ENCODE data around the gene TTC39A. TPM values are rescaled to one million over a fixed set of nuclear protein-coding genes. Genes with fewer than 3 reads are reported as not detected.

TTC39A gene
- total RNA-seq, 1 donor from 2014 or later = 1.4 TPM

DNA sequence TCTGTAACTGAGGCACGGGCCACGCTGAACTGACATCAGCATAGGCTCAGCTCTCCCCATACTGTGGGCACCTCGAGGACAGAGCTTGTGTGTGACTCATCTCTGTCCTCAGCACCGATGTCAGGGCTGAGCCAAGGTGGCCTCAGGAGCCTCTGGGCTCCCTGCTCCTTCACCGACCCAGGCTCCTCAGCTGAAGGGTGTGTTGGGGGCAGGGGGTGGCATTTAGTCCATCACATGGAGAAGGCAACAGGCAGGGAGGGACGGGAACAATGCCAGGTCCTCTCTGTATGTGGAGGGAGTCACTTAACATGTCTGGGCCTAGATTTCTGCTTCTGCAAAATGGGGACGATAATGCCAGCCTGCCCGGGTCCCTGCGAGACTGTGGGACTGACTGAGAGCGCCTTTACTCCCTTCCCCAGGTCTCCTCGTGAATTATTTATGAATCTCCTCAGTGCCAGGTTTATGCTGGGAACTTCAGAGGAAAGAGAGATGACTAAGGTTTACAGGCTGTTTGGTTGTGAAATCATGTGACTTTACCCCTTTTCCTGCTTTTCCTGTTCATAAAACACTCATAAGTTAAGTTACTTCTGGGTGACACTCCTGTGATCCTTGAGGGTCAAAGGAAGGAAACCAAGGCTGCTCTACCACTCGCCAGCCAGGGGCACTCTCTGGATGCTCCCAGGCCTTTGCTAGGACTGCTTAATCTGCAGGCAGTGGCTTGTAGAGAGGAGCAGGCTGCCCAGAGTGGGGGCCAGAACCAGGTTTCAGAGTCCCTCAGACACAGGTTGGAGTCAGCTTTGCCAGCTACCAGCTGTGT is 16.2 kb downstream of the TTC39A start:
- peak overlapping the region; percentile 48 for H3K4me2 ChIP-seq (ENCODE audit: low read length)
- H3K9ac ChIP-seq (ENCODE audit: low read length) = peak overlapping the region; percentile 51

DNA sequence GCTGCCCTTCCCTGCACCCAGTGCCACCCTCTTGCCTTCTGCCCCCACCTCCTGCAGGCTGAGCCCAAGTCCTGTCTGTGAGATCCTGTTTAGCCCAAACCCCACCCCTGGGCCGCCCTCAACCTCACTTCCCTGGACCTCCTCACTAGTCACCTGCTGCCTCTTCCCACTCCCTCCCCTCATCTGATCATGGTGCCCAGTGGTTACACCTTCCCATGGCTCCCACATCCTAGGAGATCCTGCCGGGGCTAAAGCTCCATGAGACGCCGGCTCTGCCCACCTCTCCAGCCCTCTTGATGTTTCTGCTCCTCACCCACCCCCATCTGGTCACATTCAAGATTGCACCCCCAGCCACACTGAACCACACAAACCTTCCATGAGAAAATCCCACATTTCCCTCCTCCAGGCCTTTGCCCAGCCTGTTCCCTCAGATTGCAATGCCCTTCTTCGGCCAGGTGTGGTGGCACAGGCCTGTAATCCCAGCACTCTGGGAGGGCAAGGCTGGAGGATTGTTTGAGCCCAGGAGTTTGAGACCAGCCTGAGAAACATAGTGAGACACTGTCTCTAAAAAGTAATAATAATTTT is 17.0 kb downstream of the TTC39A start:
- FAIRE-seq = no peak
- H3K27ac Mint-ChIP-seq (ENCODE audit: unreplicated experiment) = no peak overlapping the region
- peaks cover 22% of the 10 kb centered on the region for H3K4me1 Mint-ChIP-seq (ENCODE audit: low read depth, unreplicated experiment)
- no peaks in the 10 kb centered on the region for H3K36me3 Mint-ChIP-seq (ENCODE audit: low read depth, unreplicated experiment)
- H3K9ac ChIP-seq (ENCODE audit: low read length) = no peak overlapping the region
- H3K4me3 Mint-ChIP-seq (ENCODE audit: unreplicated experiment) = no peak overlapping the region
- H3K27me3 ChIP-seq (ENCODE audit: insufficient read depth, low read length) = no peaks in the 10 kb centered on the region
- no peak overlapping the region for H3K27ac ChIP-seq (ENCODE audit: low read depth, low read length)
- TF ChIP-seq, protein P1, sequence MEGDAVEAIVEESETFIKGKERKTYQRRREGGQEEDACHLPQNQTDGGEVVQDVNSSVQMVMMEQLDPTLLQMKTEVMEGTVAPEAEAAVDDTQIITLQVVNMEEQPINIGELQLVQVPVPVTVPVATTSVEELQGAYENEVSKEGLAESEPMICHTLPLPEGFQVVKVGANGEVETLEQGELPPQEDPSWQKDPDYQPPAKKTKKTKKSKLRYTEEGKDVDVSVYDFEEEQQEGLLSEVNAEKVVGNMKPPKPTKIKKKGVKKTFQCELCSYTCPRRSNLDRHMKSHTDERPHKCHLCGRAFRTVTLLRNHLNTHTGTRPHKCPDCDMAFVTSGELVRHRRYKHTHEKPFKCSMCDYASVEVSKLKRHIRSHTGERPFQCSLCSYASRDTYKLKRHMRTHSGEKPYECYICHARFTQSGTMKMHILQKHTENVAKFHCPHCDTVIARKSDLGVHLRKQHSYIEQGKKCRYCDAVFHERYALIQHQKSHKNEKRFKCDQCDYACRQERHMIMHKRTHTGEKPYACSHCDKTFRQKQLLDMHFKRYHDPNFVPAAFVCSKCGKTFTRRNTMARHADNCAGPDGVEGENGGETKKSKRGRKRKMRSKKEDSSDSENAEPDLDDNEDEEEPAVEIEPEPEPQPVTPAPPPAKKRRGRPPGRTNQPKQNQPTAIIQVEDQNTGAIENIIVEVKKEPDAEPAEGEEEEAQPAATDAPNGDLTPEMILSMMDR (IDR thresholded peaks at IDR 0.05; ENCODE audit: insufficient read depth, low read depth, low read length) = peak; percentile 6
- TF ChIP-seq EZH2 (IDR thresholded peaks at IDR 0.05; ENCODE audit: insufficient read depth, low read length) = no peak
- H3K79me2 ChIP-seq (ENCODE audit: insufficient read depth, low read length) = no peaks in the 10 kb centered on the region
- peaks cover 3% of the 10 kb centered on the region for H3K9me3 Mint-ChIP-seq (ENCODE audit: unreplicated experiment)
- no peak overlapping the region for H3K4me2 ChIP-seq (ENCODE audit: low read length)
- H3K9me3 ChIP-seq (ENCODE audit: insufficient read depth, low read depth, low read length) = no peaks in the 10 kb centered on the region
- peaks cover 13% of the 10 kb centered on the region for H3K4me1 ChIP-seq (ENCODE audit: insufficient read depth, low read length)
- no peak for DNase-seq (ENCODE audit: low read depth)
- peaks cover 3% of the 10 kb centered on the region for H3K27me3 Mint-ChIP-seq (ENCODE audit: low read depth, unreplicated experiment)
- H3K4me3 ChIP-seq (ENCODE audit: insufficient read depth, low read depth, low read length) = no peak overlapping the region
- no peaks in the 10 kb centered on the region for H4K20me1 ChIP-seq (ENCODE audit: insufficient read depth, low read length)
- H2AFZ ChIP-seq (ENCODE audit: low read depth, low read length) = no peak overlapping the region
- no peaks in the 10 kb centered on the region for H3K36me3 ChIP-seq (ENCODE audit: insufficient read depth, low read length)

More for the DNA sequence above, 16.2 kb downstream of the TTC39A start:
- Mint-ChIP-seq H3K9me3 (ENCODE audit: unreplicated experiment) (peaks cover 3% of the 10 kb centered on the region), H3K36me3 (ENCODE audit: low read depth, unreplicated experiment) (no peaks in the 10 kb centered on the region), H3K27me3 (ENCODE audit: low read depth, unreplicated experiment) (peaks cover 3% of the 10 kb centered on the region), H3K4me3 (ENCODE audit: unreplicated experiment) (peak overlapping the region; percentile 11), H3K4me1 (ENCODE audit: low read depth, unreplicated experiment) (peaks cover 22% of the 10 kb centered on the region), H3K27ac (ENCODE audit: unreplicated experiment) (peak overlapping the region; percentile 84)
- no peaks in the 10 kb centered on the region for H3K27me3 ChIP-seq (ENCODE audit: insufficient read depth, low read length)
- no peaks in the 10 kb centered on the region for H3K79me2 ChIP-seq (ENCODE audit: insufficient read depth, low read length)
- TF ChIP-seq EZH2 (IDR thresholded peaks at IDR 0.05; ENCODE audit: insufficient read depth, low read length) = no peak
- TF ChIP-seq, protein P1 (IDR thresholded peaks at IDR 0.05; ENCODE audit: insufficient read depth, low read depth, low read length) = no peak
- peak overlapping the region; percentile 69 for H3K27ac ChIP-seq (ENCODE audit: low read depth, low read length)
- no peaks in the 10 kb centered on the region for H4K20me1 ChIP-seq (ENCODE audit: insufficient read depth, low read length)
- peak overlapping the region; percentile 88 for H2AFZ ChIP-seq (ENCODE audit: low read depth, low read length)
- peak; percentile 80 for FAIRE-seq
- H3K9me3 ChIP-seq (ENCODE audit: insufficient read depth, low read depth, low read length) = no peaks in the 10 kb centered on the region
- no peaks in the 10 kb centered on the region for H3K36me3 ChIP-seq (ENCODE audit: insufficient read depth, low read length)
- H3K4me3 ChIP-seq (ENCODE audit: insufficient read depth, low read depth, low read length) = no peak overlapping the region
- peaks cover 13% of the 10 kb centered on the region for H3K4me1 ChIP-seq (ENCODE audit: insufficient read depth, low read length)
- DNase-seq (ENCODE audit: low read depth) = peak; percentile 81
